Activated T-helper 2 cell treated with anti-CD3 and anti-CD28 coated beads, Interferon-gamma antibody, Interleukin-2, Interleukin-4, amounts not matched to agents 10 μg/mL and 5 μg/mL and 100 μg/mL, durations not matched to agents 14 hours and 24 hours and 36 hours (primary cell): ENCODE data around the gene REM2. TPM values are rescaled to one million over a fixed set of nuclear protein-coding genes. Genes with fewer than 3 reads are reported as not detected.

Source experiments
- total RNA-seq: library from RNA; stranded (reverse); gene quantifications from 2 replicates; pipeline ENCODE4 v1.2.3, GENCODE V29; 2022

Gene REM2
- total RNA-seq, 1 donor from 2014 or later = 0.30 TPM

Other genes with a start within 250 kb of the REM2 start
- gene OR6J1, start 238.9 kb upstream of the REM2 start, total RNA-seq = not detected in 2 replicates
- 114 and 123 TPM in 2 replicates for gene OXA1L, start 116.5 kb upstream of the REM2 start, total RNA-seq
- 0.25 TPM in 1 of 2 replicates, not detected in the other for gene SLC7A7, start 67.8 kb upstream of the REM2 start, total RNA-seq
- gene MRPL52, start 53.3 kb upstream of the REM2 start, total RNA-seq = 173 and 175 TPM in 2 replicates
- gene MMP14, start 46.6 kb upstream of the REM2 start, total RNA-seq = 2.6 and 2.7 TPM in 2 replicates
- gene LRP10, start 11.5 kb upstream of the REM2 start, total RNA-seq = 38.9 and 40.5 TPM in 2 replicates
- gene RBM23, start 35.9 kb downstream of the REM2 start, total RNA-seq = 77.3 and 81.1 TPM in 2 replicates
- gene PRMT5, start 46.2 kb downstream of the REM2 start, total RNA-seq = 147 and 152 TPM in 2 replicates
- 63.5 and 65.5 TPM in 2 replicates for gene HAUS4, start 73.9 kb downstream of the REM2 start, total RNA-seq
- gene AJUBA, start 99.3 kb downstream of the REM2 start, total RNA-seq = 1.5 and 2.1 TPM in 2 replicates
- 9.1 and 9.2 TPM in 2 replicates for gene C14orf93, start 126.9 kb downstream of the REM2 start, total RNA-seq
- gene PSMB5, start 151.7 kb downstream of the REM2 start, total RNA-seq = 124 and 134 TPM in 2 replicates
- not detected in 2 replicates for gene PSMB11, start 159.0 kb downstream of the REM2 start, total RNA-seq
- gene CDH24, start 174.3 kb downstream of the REM2 start, total RNA-seq = 1.4 and 2.1 TPM in 2 replicates
- 209 and 213 TPM in 2 replicates for gene ACIN1, start 211.9 kb downstream of the REM2 start, total RNA-seq
- 57.7 and 65.2 TPM in 2 replicates for gene C14orf119, start 212.3 kb downstream of the REM2 start, total RNA-seq
- not detected in 2 replicates for gene CIROP, start 221.8 kb downstream of the REM2 start, total RNA-seq
- not detected in 2 replicates for gene CEBPE, start 236.0 kb downstream of the REM2 start, total RNA-seq